ENCODE measurements around the gene CENATAC. TPM values are rescaled to one million over a fixed set of nuclear protein-coding genes. Genes with fewer than 3 reads are reported as not detected.

CENATAC gene
- total RNA-seq, 1 donor, result 37.6 TPM

- Histone ChIP-seq H2AFZ (ENCODE audit: low read length) (peak overlapping the region; percentile 99), H3K79me2 (ENCODE audit: insufficient read depth, low read length) (peaks cover 22% of the 10 kb centered on the region), H3K9me3 (ENCODE audit: low read depth, low read length) (no peaks in the 10 kb centered on the region), H3K4me1 (ENCODE audit: insufficient read depth, low read length) (peaks cover 33% of the 10 kb centered on the region), H3K36me3 (ENCODE audit: insufficient read depth, low read length) (peaks cover 19% of the 10 kb centered on the region), H3K27me3 (ENCODE audit: insufficient read depth, low read length) (no peaks in the 10 kb centered on the region), H3K4me3 (ENCODE audit: insufficient read depth, low read length) (peak overlapping the region; percentile 90), H3K4me2 (ENCODE audit: insufficient read depth, low read length) (peak overlapping the region; percentile 99), H3K27ac (ENCODE audit: low read depth, low read length) (peak overlapping the region; percentile 77), H4K20me1 (ENCODE audit: insufficient read depth, low read length) (no peaks in the 10 kb centered on the region)
- DNase-seq (ENCODE audit: insufficient read length, low spot score, missing footprints), result no peak
- TF ChIP-seq CTCF (IDR thresholded peaks at IDR 0.05; ENCODE audit: extremely low read depth, low read depth, low read length), result no peak
Observed at GRCh38 chr11:118998388-118998717, 415 bp downstream of the CENATAC start.

- Histone ChIP-seq H2AFZ (ENCODE audit: low read length) (peak overlapping the region; percentile 99), H3K79me2 (ENCODE audit: insufficient read depth, low read length) (peaks cover 22% of the 10 kb centered on the region), H4K20me1 (ENCODE audit: insufficient read depth, low read length) (no peaks in the 10 kb centered on the region), H3K36me3 (ENCODE audit: insufficient read depth, low read length) (peaks cover 20% of the 10 kb centered on the region), H3K27ac (ENCODE audit: low read depth, low read length) (peak overlapping the region; percentile 77), H3K4me1 (ENCODE audit: insufficient read depth, low read length) (peaks cover 33% of the 10 kb centered on the region), H3K4me2 (ENCODE audit: insufficient read depth, low read length) (peak overlapping the region; percentile 99), H3K9me3 (ENCODE audit: low read depth, low read length) (no peaks in the 10 kb centered on the region), H3K27me3 (ENCODE audit: insufficient read depth, low read length) (no peaks in the 10 kb centered on the region), H3K4me3 (ENCODE audit: insufficient read depth, low read length) (peak overlapping the region; percentile 90)
- peak; percentile 72 for DNase-seq (ENCODE audit: insufficient read length, low spot score, missing footprints)
- no peak for TF ChIP-seq CTCF (IDR thresholded peaks at IDR 0.05; ENCODE audit: extremely low read depth, low read depth, low read length)
Observed at GRCh38 chr11:118998822-118999221, 884 bp downstream of the CENATAC start.

GRCh38 chr11:119000906-119001305 is 3.0 kb downstream of the CENATAC start:
- Histone ChIP-seq H3K4me3 (ENCODE audit: insufficient read depth, low read length) (no peak overlapping the region), H3K79me2 (ENCODE audit: insufficient read depth, low read length) (peaks cover 22% of the 10 kb centered on the region), H3K27me3 (ENCODE audit: insufficient read depth, low read length) (no peaks in the 10 kb centered on the region), H3K9me3 (ENCODE audit: low read depth, low read length) (no peaks in the 10 kb centered on the region), H3K4me1 (ENCODE audit: insufficient read depth, low read length) (peaks cover 33% of the 10 kb centered on the region), H3K27ac (ENCODE audit: low read depth, low read length) (no peak overlapping the region), H3K4me2 (ENCODE audit: insufficient read depth, low read length) (no peak overlapping the region), H3K36me3 (ENCODE audit: insufficient read depth, low read length) (peaks cover 32% of the 10 kb centered on the region), H4K20me1 (ENCODE audit: insufficient read depth, low read length) (no peaks in the 10 kb centered on the region), H2AFZ (ENCODE audit: low read length) (no peak overlapping the region)
- no peak for DNase-seq (ENCODE audit: insufficient read length, low spot score, missing footprints)
- no peak for TF ChIP-seq CTCF (IDR thresholded peaks at IDR 0.05; ENCODE audit: extremely low read depth, low read depth, low read length)

GRCh38 chr11:119006656-119007055 is 8.7 kb downstream of the CENATAC start:
- no peak overlapping the region for H3K27ac ChIP-seq (ENCODE audit: low read depth, low read length)
- H3K9me3 ChIP-seq (ENCODE audit: low read depth, low read length), result no peaks in the 10 kb centered on the region
- H4K20me1 ChIP-seq (ENCODE audit: insufficient read depth, low read length), result no peaks in the 10 kb centered on the region
- H3K27me3 ChIP-seq (ENCODE audit: insufficient read depth, low read length), result no peaks in the 10 kb centered on the region
- no peak overlapping the region for H3K4me2 ChIP-seq (ENCODE audit: insufficient read depth, low read length)
- H3K36me3 ChIP-seq (ENCODE audit: insufficient read depth, low read length), result peaks cover 48% of the 10 kb centered on the region
- no peak overlapping the region for H2AFZ ChIP-seq (ENCODE audit: low read length)
- DNase-seq (ENCODE audit: insufficient read length, low spot score, missing footprints), result no peak
- H3K4me1 ChIP-seq (ENCODE audit: insufficient read depth, low read length), result no peaks in the 10 kb centered on the region
- H3K4me3 ChIP-seq (ENCODE audit: insufficient read depth, low read length), result no peak overlapping the region
- H3K79me2 ChIP-seq (ENCODE audit: insufficient read depth, low read length), result no peaks in the 10 kb centered on the region
- no peak for TF ChIP-seq CTCF (IDR thresholded peaks at IDR 0.05; ENCODE audit: extremely low read depth, low read depth, low read length)
